ENCODE data around the gene CH25H. TPM values are rescaled to one million over a fixed set of nuclear protein-coding genes. Genes with fewer than 3 reads are reported as not detected.
"Not testable (repeated sequence)": the region's sequence is repeated elsewhere in the genome, so short reads cannot be mapped to it uniquely, and the experiment has no call there.

CH25H gene
- total RNA-seq, 1 experiment from 2014 or later: not detected

- no peak for DNase-seq
- Histone ChIP-seq H3K36me3 (ENCODE audit: insufficient read depth, low read length) (no peaks in the 10 kb centered on the region), H2AFZ (ENCODE audit: low read length) (no peak overlapping the region), H3K4me1 (ENCODE audit: low read length) (peaks cover 5% of the 10 kb centered on the region; the same call in 1 of the 2 replicates), H3K27ac (ENCODE audit: low read length) (no peak overlapping the region), H3K4me2 (ENCODE audit: low read depth, low read length, poor library complexity, severe bottlenecking) (no peak overlapping the region), H3K79me2 (ENCODE audit: low read length) (no peaks in the 10 kb centered on the region), H3K4me3 (ENCODE audit: low read length) (no peak overlapping the region), H3K27me3 (ENCODE audit: low read length) (no peaks in the 10 kb centered on the region), H3K9me2 (replicated peaks; ENCODE audit: insufficient read depth, low read length) (no peaks in the 10 kb centered on the region), H4K20me1 (ENCODE audit: insufficient read depth, low read depth, low read length) (no peaks in the 10 kb centered on the region), H3K9me3 (ENCODE audit: low read length) (no peaks in the 10 kb centered on the region), H3K9ac (ENCODE audit: low read length) (no peak overlapping the region)
Measured at GRCh38 chr10:89202033-89202425, 5.1 kb downstream of the CH25H start.

GRCh38 chr10:89201345-89202032 is 5.6 kb downstream of the CH25H start:
- Histone ChIP-seq H2AFZ (ENCODE audit: low read length) (no peak overlapping the region), H3K9me2 (replicated peaks; ENCODE audit: insufficient read depth, low read length) (no peaks in the 10 kb centered on the region), H4K20me1 (ENCODE audit: insufficient read depth, low read depth, low read length) (no peaks in the 10 kb centered on the region), H3K27ac (ENCODE audit: low read length) (no peak overlapping the region), H3K4me3 (ENCODE audit: low read length) (no peak overlapping the region), H3K27me3 (ENCODE audit: low read length) (no peaks in the 10 kb centered on the region), H3K9me3 (ENCODE audit: low read length) (no peaks in the 10 kb centered on the region), H3K79me2 (ENCODE audit: low read length) (no peaks in the 10 kb centered on the region), H3K4me2 (ENCODE audit: low read depth, low read length, poor library complexity, severe bottlenecking) (no peak overlapping the region), H3K9ac (ENCODE audit: low read length) (no peak overlapping the region), H3K4me1 (ENCODE audit: low read length) (peaks cover 3% of the 10 kb centered on the region; the same call in 1 of the 2 replicates), H3K36me3 (ENCODE audit: insufficient read depth, low read length) (no peaks in the 10 kb centered on the region)
- DNase-seq: no peak

GRCh38 chr10:89197473-89197872 is 9.6 kb downstream of the CH25H start:
- no peak for DNase-seq

GRCh38 chr10:89191301-89191700 is 15.8 kb downstream of the CH25H start:
- not testable (repeated sequence) for H3K27ac ChIP-seq (ENCODE audit: low read length); H3K4me1 ChIP-seq (ENCODE audit: low read length); H3K9me2 ChIP-seq (replicated peaks; ENCODE audit: insufficient read depth, low read length); H3K27me3 ChIP-seq (ENCODE audit: low read length); H2AFZ ChIP-seq (ENCODE audit: low read length); H4K20me1 ChIP-seq (ENCODE audit: insufficient read depth, low read depth, low read length); H3K4me2 ChIP-seq (ENCODE audit: low read depth, low read length, poor library complexity, severe bottlenecking); DNase-seq; H3K79me2 ChIP-seq (ENCODE audit: low read length); H3K9me3 ChIP-seq (ENCODE audit: low read length); H3K9ac ChIP-seq (ENCODE audit: low read length); H3K4me3 ChIP-seq (ENCODE audit: low read length); H3K36me3 ChIP-seq (ENCODE audit: insufficient read depth, low read length)

More at GRCh38 chr10:89197473-89197872, 9.6 kb downstream of the CH25H start:
- no peaks in the 10 kb centered on the region for H4K20me1 ChIP-seq (ENCODE audit: insufficient read depth, low read depth, low read length)
- no peaks in the 10 kb centered on the region for H3K36me3 ChIP-seq (ENCODE audit: insufficient read depth, low read length)
- H3K4me2 ChIP-seq (ENCODE audit: low read depth, low read length, poor library complexity, severe bottlenecking): no peak overlapping the region
- H2AFZ ChIP-seq (ENCODE audit: low read length): no peak overlapping the region
- H3K9me3 ChIP-seq (ENCODE audit: low read length): no peaks in the 10 kb centered on the region
- no peaks in the 10 kb centered on the region for H3K79me2 ChIP-seq (ENCODE audit: low read length)
- no peaks in the 10 kb centered on the region for H3K4me1 ChIP-seq (ENCODE audit: low read length)
- no peak overlapping the region for H3K27ac ChIP-seq (ENCODE audit: low read length)
- no peaks in the 10 kb centered on the region for H3K9me2 ChIP-seq (replicated peaks; ENCODE audit: insufficient read depth, low read length)
- no peak overlapping the region for H3K9ac ChIP-seq (ENCODE audit: low read length)
- H3K27me3 ChIP-seq (ENCODE audit: low read length): no peaks in the 10 kb centered on the region
- no peak overlapping the region for H3K4me3 ChIP-seq (ENCODE audit: low read length)

- H3K4me3 ChIP-seq (ENCODE audit: low read length): no peak overlapping the region
- no peaks in the 10 kb centered on the region for H3K9me3 ChIP-seq (ENCODE audit: low read length)
- H3K36me3 ChIP-seq (ENCODE audit: insufficient read depth, low read length): no peaks in the 10 kb centered on the region
- no peaks in the 10 kb centered on the region for H4K20me1 ChIP-seq (ENCODE audit: insufficient read depth, low read depth, low read length)
- no peak overlapping the region for H3K4me2 ChIP-seq (ENCODE audit: low read depth, low read length, poor library complexity, severe bottlenecking)
- H2AFZ ChIP-seq (ENCODE audit: low read length): no peak overlapping the region
- no peaks in the 10 kb centered on the region for H3K4me1 ChIP-seq (ENCODE audit: low read length)
- no peaks in the 10 kb centered on the region for H3K9me2 ChIP-seq (replicated peaks; ENCODE audit: insufficient read depth, low read length)
- no peaks in the 10 kb centered on the region for H3K79me2 ChIP-seq (ENCODE audit: low read length)
- no peaks in the 10 kb centered on the region for H3K27me3 ChIP-seq (ENCODE audit: low read length)
- H3K27ac ChIP-seq (ENCODE audit: low read length): no peak overlapping the region
- no peak overlapping the region for H3K9ac ChIP-seq (ENCODE audit: low read length)
- no peak for DNase-seq
Measured at GRCh38 chr10:89189211-89189734, 17.8 kb downstream of the CH25H start.

- H3K4me3 ChIP-seq (ENCODE audit: low read length): no peak overlapping the region
- no peaks in the 10 kb centered on the region for H3K79me2 ChIP-seq (ENCODE audit: low read length)
- no peak overlapping the region for H3K9ac ChIP-seq (ENCODE audit: low read length)
- DNase-seq: no peak
- H2AFZ ChIP-seq (ENCODE audit: low read length): no peak overlapping the region
- H3K9me3 ChIP-seq (ENCODE audit: low read length): no peaks in the 10 kb centered on the region
- no peaks in the 10 kb centered on the region for H3K4me1 ChIP-seq (ENCODE audit: low read length)
- H3K4me2 ChIP-seq (ENCODE audit: low read depth, low read length, poor library complexity, severe bottlenecking): no peak overlapping the region
- no peaks in the 10 kb centered on the region for H3K9me2 ChIP-seq (replicated peaks; ENCODE audit: insufficient read depth, low read length)
- no peaks in the 10 kb centered on the region for H4K20me1 ChIP-seq (ENCODE audit: insufficient read depth, low read depth, low read length)
- no peak overlapping the region for H3K27ac ChIP-seq (ENCODE audit: low read length)
- no peaks in the 10 kb centered on the region for H3K27me3 ChIP-seq (ENCODE audit: low read length)
- no peaks in the 10 kb centered on the region for H3K36me3 ChIP-seq (ENCODE audit: insufficient read depth, low read length)
Measured at GRCh38 chr10:89185658-89186057, 21.5 kb downstream of the CH25H start.

GRCh38 chr10:89184638-89185037 is 22.5 kb downstream of the CH25H start:
- no peaks in the 10 kb centered on the region for H3K9me3 ChIP-seq (ENCODE audit: low read length)
- no peaks in the 10 kb centered on the region for H4K20me1 ChIP-seq (ENCODE audit: insufficient read depth, low read depth, low read length)

GRCh38 chr10:89183571-89183970 is 23.5 kb downstream of the CH25H start:
- Histone ChIP-seq H3K9me2 (replicated peaks; ENCODE audit: insufficient read depth, low read length) (no peaks in the 10 kb centered on the region), H3K79me2 (ENCODE audit: low read length) (no peaks in the 10 kb centered on the region), H3K9ac (ENCODE audit: low read length) (no peak overlapping the region), H4K20me1 (ENCODE audit: insufficient read depth, low read depth, low read length) (no peaks in the 10 kb centered on the region), H3K36me3 (ENCODE audit: insufficient read depth, low read length) (no peaks in the 10 kb centered on the region), H3K9me3 (ENCODE audit: low read length) (no peaks in the 10 kb centered on the region), H3K27me3 (ENCODE audit: low read length) (no peaks in the 10 kb centered on the region), H3K27ac (ENCODE audit: low read length) (no peak overlapping the region), H3K4me3 (ENCODE audit: low read length) (no peak overlapping the region), H2AFZ (ENCODE audit: low read length) (no peak overlapping the region), H3K4me1 (ENCODE audit: low read length) (no peaks in the 10 kb centered on the region), H3K4me2 (ENCODE audit: low read depth, low read length, poor library complexity, severe bottlenecking) (no peak overlapping the region)
- no peak for DNase-seq

More at GRCh38 chr10:89184638-89185037, 22.5 kb downstream of the CH25H start:
- Histone ChIP-seq H2AFZ (ENCODE audit: low read length) (no peak overlapping the region), H3K36me3 (ENCODE audit: insufficient read depth, low read length) (no peaks in the 10 kb centered on the region), H3K4me3 (ENCODE audit: low read length) (no peak overlapping the region), H3K4me2 (ENCODE audit: low read depth, low read length, poor library complexity, severe bottlenecking) (no peak overlapping the region), H3K4me1 (ENCODE audit: low read length) (no peaks in the 10 kb centered on the region), H3K27ac (ENCODE audit: low read length) (no peak overlapping the region), H3K79me2 (ENCODE audit: low read length) (no peaks in the 10 kb centered on the region), H3K27me3 (ENCODE audit: low read length) (no peaks in the 10 kb centered on the region), H3K9ac (ENCODE audit: low read length) (no peak overlapping the region), H3K9me2 (replicated peaks; ENCODE audit: insufficient read depth, low read length) (no peaks in the 10 kb centered on the region)
- DNase-seq: no peak

Measured in Karpas-422 (cell line).